NT2/D1 (cell line): Measurements from ENCODE around the gene SH3RF1.

Experiments
- SUZ12 ChIP-seq: IDR thresholded peaks from 2 replicates; pipeline ENCODE4 v1.6.1; 2011; ENCODE audit not compliant: insufficient read length, insufficient read depth; ENCODE audit errors: extremely low read depth
- YY1 ChIP-seq: IDR thresholded peaks from 2 replicates; pipeline ENCODE4 v1.6.1; 2011; ENCODE audit not compliant: insufficient read length, insufficient read depth
- ZNF274 ChIP-seq: IDR thresholded peaks from 2 replicates; pipeline ENCODE4 v1.6.1; 2011; ENCODE audit warnings: mild to moderate bottlenecking, low read depth, low read length

- TF ChIP-seq YY1 (no peak), SUZ12 (no peak), ZNF274 (no peak)
These were observed 138.0 kb downstream of the SH3RF1 start for GRCh38 chr4:169132561-169133305.
